Measurements from ENCODE around the gene MYPN. TPM values are rescaled to one million over a fixed set of nuclear protein-coding genes. Genes with fewer than 3 reads are reported as not detected.

MYPN gene
- total RNA-seq, 1 experiment from 2014 or later, result not detected

DNA sequence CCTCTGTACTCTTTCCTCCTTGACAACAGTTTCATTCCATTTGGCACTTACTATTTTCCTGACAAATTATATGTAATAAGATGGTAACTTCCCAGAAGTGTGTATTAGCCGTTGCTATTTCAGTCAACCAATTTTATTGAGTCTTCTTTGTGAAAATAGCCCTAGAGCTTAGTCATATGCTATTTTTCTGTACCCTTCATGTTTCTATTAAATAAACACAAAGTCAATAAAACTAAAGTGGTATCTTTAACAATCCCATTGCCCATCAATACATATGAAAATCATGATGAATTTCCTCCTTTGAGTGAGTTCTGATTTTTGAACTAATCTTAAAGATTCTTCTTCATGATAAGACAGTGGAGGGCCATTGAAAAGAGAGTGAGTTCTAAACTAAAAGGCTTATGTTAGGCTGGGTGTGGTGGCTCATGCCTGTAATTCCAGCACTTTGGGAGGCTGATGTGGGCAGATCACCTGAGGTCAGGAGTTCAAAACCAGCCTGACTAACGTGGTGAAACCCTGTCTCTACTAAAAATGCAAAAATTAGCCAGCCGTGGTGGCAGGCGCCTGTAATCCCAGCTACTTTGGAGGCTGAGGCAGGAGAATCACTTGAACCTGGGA is 5.9 kb upstream of the MYPN start:
- H3K4me3 Mint-ChIP-seq, result no peak overlapping the region
- no peak overlapping the region for H2BK12ac ChIP-seq (ENCODE audit: insufficient read length, low read depth, low read length)
- no peak overlapping the region for H2AK5ac ChIP-seq (ENCODE audit: insufficient read length, low read length)
- no peaks in the 10 kb centered on the region for H3K79me1 ChIP-seq (ENCODE audit: insufficient read depth, low read depth, low read length, poor library complexity, severe bottlenecking)
- no peaks in the 10 kb centered on the region for H3K9me3 ChIP-seq (ENCODE audit: control insufficient read depth, low read depth, low read length)
- DNase-seq, result no peak
- H3K18ac ChIP-seq (ENCODE audit: insufficient read length, low read depth, low read length), result no peak overlapping the region
- H3K56ac ChIP-seq (ENCODE audit: insufficient read length, low read depth, low read length), result no peak overlapping the region
- no peak overlapping the region for H2BK120ac ChIP-seq (ENCODE audit: low read depth, low read length, poor library complexity, severe bottlenecking)
- H2BK5ac ChIP-seq (ENCODE audit: insufficient read length, low read length), result no peak overlapping the region
- H3K4ac ChIP-seq (ENCODE audit: low read depth, low read length), result no peak overlapping the region
- no peaks in the 10 kb centered on the region for H4K20me1 ChIP-seq (ENCODE audit: control insufficient read depth, insufficient read depth, insufficient read length)
- H3K9ac ChIP-seq (ENCODE audit: extremely low read depth, insufficient read length, low read length), result no peak overlapping the region
- H3K27me3 Mint-ChIP-seq (ENCODE audit: low read depth), result no peaks in the 10 kb centered on the region
- no peak overlapping the region for H4K8ac ChIP-seq (replicated peaks; ENCODE audit: insufficient read length, low read depth, low read length)
- H3K14ac ChIP-seq (ENCODE audit: insufficient read depth, low read length), result no peak overlapping the region
- no peak overlapping the region for H3K23ac ChIP-seq (ENCODE audit: insufficient read length, low read depth, low read length)
- H3T11ph ChIP-seq (ENCODE audit: low read length), result no peak overlapping the region
- H3K27ac ChIP-seq (ENCODE audit: insufficient read length, low read depth, low read length), result no peak overlapping the region
- H3K79me2 ChIP-seq (ENCODE audit: insufficient read depth, low read length), result no peaks in the 10 kb centered on the region
- H3K23me2 ChIP-seq (ENCODE audit: insufficient read length, low read depth, low read length, poor library complexity, severe bottlenecking), result no peaks in the 10 kb centered on the region
- H3K4me1 ChIP-seq (ENCODE audit: insufficient read depth, low read length), result no peaks in the 10 kb centered on the region
- no peak overlapping the region for H2AFZ ChIP-seq (ENCODE audit: low read length)
- H3K4me2 ChIP-seq (ENCODE audit: insufficient read depth, insufficient read length, low read length), result no peak overlapping the region
- no peak overlapping the region for H2BK20ac ChIP-seq (ENCODE audit: low read depth, low read length, poor library complexity, severe bottlenecking)
- TF ChIP-seq, protein P1, sequence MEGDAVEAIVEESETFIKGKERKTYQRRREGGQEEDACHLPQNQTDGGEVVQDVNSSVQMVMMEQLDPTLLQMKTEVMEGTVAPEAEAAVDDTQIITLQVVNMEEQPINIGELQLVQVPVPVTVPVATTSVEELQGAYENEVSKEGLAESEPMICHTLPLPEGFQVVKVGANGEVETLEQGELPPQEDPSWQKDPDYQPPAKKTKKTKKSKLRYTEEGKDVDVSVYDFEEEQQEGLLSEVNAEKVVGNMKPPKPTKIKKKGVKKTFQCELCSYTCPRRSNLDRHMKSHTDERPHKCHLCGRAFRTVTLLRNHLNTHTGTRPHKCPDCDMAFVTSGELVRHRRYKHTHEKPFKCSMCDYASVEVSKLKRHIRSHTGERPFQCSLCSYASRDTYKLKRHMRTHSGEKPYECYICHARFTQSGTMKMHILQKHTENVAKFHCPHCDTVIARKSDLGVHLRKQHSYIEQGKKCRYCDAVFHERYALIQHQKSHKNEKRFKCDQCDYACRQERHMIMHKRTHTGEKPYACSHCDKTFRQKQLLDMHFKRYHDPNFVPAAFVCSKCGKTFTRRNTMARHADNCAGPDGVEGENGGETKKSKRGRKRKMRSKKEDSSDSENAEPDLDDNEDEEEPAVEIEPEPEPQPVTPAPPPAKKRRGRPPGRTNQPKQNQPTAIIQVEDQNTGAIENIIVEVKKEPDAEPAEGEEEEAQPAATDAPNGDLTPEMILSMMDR (conservative IDR thresholded peaks at IDR 0.05), result no peak
- H3K27ac Mint-ChIP-seq, result no peak overlapping the region
- no peak overlapping the region for H2BK15ac ChIP-seq (ENCODE audit: low read depth, low read length)
- no peaks in the 10 kb centered on the region for H3K9me3 Mint-ChIP-seq
- H3K36me3 Mint-ChIP-seq (ENCODE audit: insufficient read depth in 1 of 3, low read depth in 3 of 3), result no peaks in the 10 kb centered on the region
- no peak overlapping the region for H4K5ac ChIP-seq (ENCODE audit: insufficient read length, low read depth, low read length)
- no peaks in the 10 kb centered on the region for H3K27me3 ChIP-seq (ENCODE audit: insufficient read depth, low read length)
- no peak overlapping the region for H4K91ac ChIP-seq (ENCODE audit: insufficient read length, low read depth, low read length)
- no CpG with 5 or more reads among the region's 4 CpGs for WGBS (ENCODE audit: extremely low coverage, insufficient read length, low lambda C conversion rate)
- no peaks in the 10 kb centered on the region for H3K4me1 Mint-ChIP-seq

All from H9 (cell line).